Vagina (tissue), 2 donors: ENCODE data around the gene CFAP46. TPM values are rescaled to one million over a fixed set of nuclear protein-coding genes. Genes with fewer than 3 reads are reported as not detected.

Source experiments
- DNase-seq, 2 donors: peaks; one replicate each; pipeline ENCODE4 v3.0.0-alpha.2; 2017; ENCODE audit errors: extremely low spot score in 2 of 2
- H3K27ac ChIP-seq: fragments of 200-600 bp; sonication (generic); one replicate; pipeline ENCODE4 v1.5.1; 2019
- H3K27me3 ChIP-seq: fragments of 200-600 bp; sonication (generic); one replicate; pipeline ENCODE4 v1.5.1; 2019
- H3K36me3 ChIP-seq, 2 donors: fragments of 200-600 bp; sonication (generic); one replicate each; pipeline ENCODE4 v1.5.1; 2017 to 2019
- H3K4me1 ChIP-seq: fragments of 200-600 bp; sonication (generic); one replicate; pipeline ENCODE4 v1.5.1; 2019
- H3K4me3 ChIP-seq, 2 donors: fragments of 200-600 bp; sonication (generic); 1 replicate in 1 of 2; 2 replicates in 1 of 2; pipeline ENCODE4 v1.5.1; 2016 to 2019
- H3K9me3 ChIP-seq: fragments of 200-600 bp; sonication (generic); one replicate; pipeline ENCODE4 v1.5.1; 2019
- CTCF ChIP-seq, 3 experiments: fragments of 450-650 bp in 2 of 3; fragments of 200-600 bp in 1 of 3; sonication (generic) in 1 of 3; IDR thresholded peaks; one replicate each; pipeline ENCODE4 v1.5.1; 2017 to 2019; ENCODE audit warnings: antibody characterized with exemption in 3 of 3, mild to moderate bottlenecking in 2 of 3, moderate library complexity in 2 of 3
- POLR2A ChIP-seq, 2 donors: fragments of 450-650 bp; IDR thresholded peaks; one replicate each; pipeline ENCODE4 v1.6.1; 2017; ENCODE audit warnings: antibody characterized with exemption in 2 of 2, mild to moderate bottlenecking in 2 of 2, moderate library complexity in 2 of 2
- POLR2AphosphoS5 ChIP-seq, 2 donors: sonication (generic); formaldehyde crosslinking; IDR thresholded peaks; one replicate each; pipeline ENCODE4 v1.9.0; 2017; ENCODE audit warnings: antibody characterized with exemption in 2 of 2, mild to moderate bottlenecking in 2 of 2, low read depth in 1 of 2; ENCODE audit not compliant: insufficient read depth in 1 of 2
- intact Hi-C: fragments of 100-400 bp; cut with DNase I; formaldehyde crosslinking; loops from one replicate; pipeline ENCODE4 v1.15.1; 2023
- total RNA-seq: library from RNA; depleted of rRNA; stranded (reverse); fragments of >200 nt; gene quantifications from one replicate; pipeline ENCODE4 v1.2.3, GENCODE V29; 2016

CFAP46 gene
- total RNA-seq, 1 donor from 2014 or later, result not detected

DNA sequence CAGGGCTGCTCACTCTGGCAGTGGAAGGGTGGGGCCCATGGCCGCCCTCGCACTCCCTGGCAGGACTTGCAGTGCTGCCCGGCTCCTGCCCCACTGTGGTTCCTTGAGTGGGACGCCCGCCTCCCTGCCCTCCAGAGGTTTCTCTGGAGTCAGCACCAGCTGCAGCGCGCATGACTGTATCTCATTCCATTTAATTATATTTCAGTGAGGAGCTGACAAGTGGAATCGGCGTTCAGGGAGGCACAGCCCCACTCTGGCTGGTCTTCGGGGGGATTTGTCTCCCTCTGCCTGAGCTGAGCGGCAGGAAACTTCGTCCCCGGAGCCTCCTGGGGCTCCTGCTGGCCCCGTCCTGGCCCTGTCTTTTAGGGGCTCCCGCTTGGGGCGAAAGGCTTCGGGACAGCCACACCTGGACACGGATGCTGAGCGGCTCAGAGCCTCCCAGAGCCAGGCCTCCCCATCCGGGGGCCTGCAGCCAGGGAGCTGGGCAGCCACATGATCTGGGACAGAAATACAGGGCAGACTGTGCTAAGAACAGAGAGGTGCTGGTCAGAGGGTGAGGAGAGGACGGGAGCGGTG is 81.2 kb downstream of the CFAP46 start:
- Histone ChIP-seq H3K4me1 (peaks cover 8% of the 10 kb centered on the region), H3K36me3 (no peaks in the 10 kb centered on the region), H3K27ac (no peak overlapping the region), H3K27me3 (no peaks in the 10 kb centered on the region), H3K4me3 (no peak overlapping the region), H3K9me3 (no peaks in the 10 kb centered on the region)
- intact Hi-C loops, result no loop called here
- no peak for TF ChIP-seq POLR2AphosphoS5 (IDR thresholded peaks at IDR 0.05; ENCODE audit: insufficient read depth in 1 of 2, low read depth in 1 of 2)
- no peak for TF ChIP-seq CTCF (IDR thresholded peaks at IDR 0.05)
- TF ChIP-seq POLR2A (IDR thresholded peaks at IDR 0.05), result no peak
- DNase-seq, result no peak

GRCh38 chr10:132860532-132860931 is 81.8 kb downstream of the CFAP46 start:
- no peak for DNase-seq
- no peak overlapping the region for H3K4me3 ChIP-seq

GRCh38 chr10:132859084-132859855 is 83.1 kb downstream of the CFAP46 start:
- H3K27me3 ChIP-seq, result no peaks in the 10 kb centered on the region
- no peak overlapping the region for H3K4me3 ChIP-seq
- no peaks in the 10 kb centered on the region for H3K9me3 ChIP-seq
- no peak for TF ChIP-seq POLR2A (IDR thresholded peaks at IDR 0.05)
- no peak for TF ChIP-seq POLR2AphosphoS5 (IDR thresholded peaks at IDR 0.05; ENCODE audit: insufficient read depth in 1 of 2, low read depth in 1 of 2)
- H3K27ac ChIP-seq, result no peak overlapping the region
- no peak for DNase-seq
- intact Hi-C loops, result no loop called here
- H3K4me1 ChIP-seq, result peaks cover 8% of the 10 kb centered on the region
- H3K36me3 ChIP-seq, result no peaks in the 10 kb centered on the region

More at GRCh38 chr10:132860532-132860931, 81.8 kb downstream of the CFAP46 start:
- H3K9me3 ChIP-seq, result no peaks in the 10 kb centered on the region
- no peak for TF ChIP-seq POLR2A (IDR thresholded peaks at IDR 0.05)
- no peak for TF ChIP-seq CTCF (IDR thresholded peaks at IDR 0.05)
- no peak for TF ChIP-seq POLR2AphosphoS5 (IDR thresholded peaks at IDR 0.05; ENCODE audit: insufficient read depth in 1 of 2, low read depth in 1 of 2)
- intact Hi-C loops, result no loop called here
- H3K4me1 ChIP-seq, result peaks cover 8% of the 10 kb centered on the region
- H3K27ac ChIP-seq, result no peak overlapping the region
- no peaks in the 10 kb centered on the region for H3K36me3 ChIP-seq
- H3K27me3 ChIP-seq, result no peaks in the 10 kb centered on the region

DNA sequence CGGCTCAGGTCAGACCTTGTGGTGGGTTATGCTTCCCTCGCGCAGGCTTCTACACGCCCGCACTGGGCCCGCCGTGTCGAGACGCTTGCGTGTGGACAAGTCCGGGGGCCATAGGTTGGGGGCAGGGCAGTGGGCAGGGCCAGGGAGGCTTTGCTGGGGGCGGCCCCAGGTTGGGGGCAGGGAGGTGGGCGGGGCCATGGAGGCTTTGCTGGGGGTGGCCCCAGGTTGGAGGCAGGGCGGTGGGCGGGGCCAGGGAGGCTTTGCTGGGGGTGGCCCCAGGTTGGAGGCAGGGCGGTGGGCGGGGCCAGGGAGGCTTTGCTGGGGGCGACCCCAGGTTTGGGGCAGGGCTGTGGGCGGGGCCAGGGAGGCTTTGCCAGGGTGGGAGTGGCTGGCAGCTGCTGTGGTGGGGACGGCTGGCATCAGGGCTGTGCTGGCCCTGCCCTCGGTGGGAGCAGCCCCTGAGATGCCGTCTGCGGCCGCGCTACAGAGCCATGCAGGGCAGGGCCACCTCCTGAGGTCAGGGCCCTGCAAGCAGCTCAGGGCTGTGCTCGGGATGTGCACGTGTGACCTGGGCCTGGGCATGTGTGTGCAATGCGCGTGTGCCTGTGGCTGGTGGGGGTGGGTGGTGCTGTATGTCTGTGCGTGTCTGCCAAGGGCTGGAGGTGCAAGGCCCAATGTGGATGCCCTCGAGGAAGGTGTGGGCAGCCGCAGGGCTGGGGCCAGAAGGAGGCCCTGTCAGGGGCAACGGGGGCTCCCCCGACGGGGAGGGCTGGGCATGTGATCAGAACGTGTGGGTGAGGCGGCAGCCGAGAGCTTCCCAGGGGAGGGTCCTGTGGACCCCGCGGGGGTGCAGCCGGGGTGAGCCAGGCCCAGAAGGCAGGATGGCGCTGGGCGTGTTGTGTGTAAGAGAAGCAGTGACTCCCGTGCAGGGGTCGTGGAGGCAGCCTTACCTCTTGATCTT is 84.0 kb downstream of the CFAP46 start:
- Histone ChIP-seq H3K4me1 (peaks cover 8% of the 10 kb centered on the region), H3K36me3 (no peaks in the 10 kb centered on the region), H3K4me3 (no peak overlapping the region), H3K27me3 (no peaks in the 10 kb centered on the region), H3K27ac (no peak overlapping the region), H3K9me3 (no peaks in the 10 kb centered on the region)
- intact Hi-C loops, result no loop called here
- no peak for DNase-seq
- TF ChIP-seq CTCF (IDR thresholded peaks at IDR 0.05), result no peak
- no peak for TF ChIP-seq POLR2A (IDR thresholded peaks at IDR 0.05)
- no peak for TF ChIP-seq POLR2AphosphoS5 (IDR thresholded peaks at IDR 0.05; ENCODE audit: insufficient read depth in 1 of 2, low read depth in 1 of 2)

- no peaks in the 10 kb centered on the region for H3K36me3 ChIP-seq
- H3K4me1 ChIP-seq, result no peaks in the 10 kb centered on the region
- no peaks in the 10 kb centered on the region for H3K27me3 ChIP-seq
- H3K4me3 ChIP-seq, result no peak overlapping the region
- no peaks in the 10 kb centered on the region for H3K9me3 ChIP-seq
- H3K27ac ChIP-seq, result no peak overlapping the region
- intact Hi-C loops, result no loop called here
- DNase-seq, result no peak
- no peak for TF ChIP-seq POLR2A (IDR thresholded peaks at IDR 0.05)
- TF ChIP-seq POLR2AphosphoS5 (IDR thresholded peaks at IDR 0.05; ENCODE audit: insufficient read depth in 1 of 2, low read depth in 1 of 2), result no peak
- TF ChIP-seq CTCF (IDR thresholded peaks at IDR 0.05), result no peak
These were observed 85.4 kb downstream of the CFAP46 start for GRCh38 chr10:132856869-132857524.
